ENCODE measurements around the gene STK17A. TPM values are rescaled to one million over a fixed set of nuclear protein-coding genes. Genes with fewer than 3 reads are reported as not detected.
A peak's percentile ranks its signal among the peaks of the same experiment; 100 is the strongest.

The STK17A gene
- total RNA-seq: 10 to 100 TPM; 15.6 to 18.4 TPM
- 10.0 TPM for polyA plus RNA-seq (2013, experiment 1 of 2)
- 9.3 TPM for polyA plus RNA-seq (2013, experiment 2 of 2)
- long read RNA-seq, experiment 1, transcript STK17A-201 (7 exons, 3,368 nt): major isoform, 6 of 10 reads
- long read RNA-seq, experiment 1, partial matches to known transcripts: 0 of 10 reads
- long read RNA-seq, experiment 1, other reads (novel, unspliced or antisense): 4 of 10 reads
- long read RNA-seq, experiment 2, transcript STK17A-201 (7 exons, 3,368 nt): major isoform, 16 of 19 reads
- long read RNA-seq, experiment 2, partial matches to known transcripts: 2 of 19 reads
- long read RNA-seq, experiment 2, other reads (novel, unspliced or antisense): 1 of 19 reads
- long read RNA-seq, experiment 3, transcript STK17A-201 (7 exons, 3,368 nt): major isoform, 11 of 15 reads
- long read RNA-seq, experiment 3, partial matches to known transcripts: 0 of 15 reads
- long read RNA-seq, experiment 3, other reads (novel, unspliced or antisense): 4 of 15 reads
- long read RNA-seq, experiment 4, partial matches to known transcripts: 0 of 1 reads
- long read RNA-seq, experiment 4, other reads (novel, unspliced or antisense): 1 of 1 reads

- 2 to 4% methylated on average over 16 to 83 of the region's 83 CpGs for WGBS, 2 experiments (ENCODE audit: insufficient coverage in 1 of 2, insufficient read length in 1 of 2)
- Mint-ChIP-seq H3K4me1 (peaks cover 30% of the 10 kb centered on the region), H3K36me3 (ENCODE audit: low read depth) (no peaks in the 10 kb centered on the region), H3K9me3 (peaks cover 3% of the 10 kb centered on the region), H3K27ac (peak within 1 kb of the TSS; percentile 86), H3K27me3 (ENCODE audit: insufficient read depth) (peaks cover 11% of the 10 kb centered on the region), H3K4me3 (peak within 1 kb of the TSS; percentile 86)
- peak within 1 kb of the TSS; percentile 75 for H3K9ac ChIP-seq (ENCODE audit: extremely low read depth, low read length, poor library complexity, severe bottlenecking)
- H3K27ac ChIP-seq (ENCODE audit: low read depth, low read length): peak within 1 kb of the TSS; percentile 33
- H3K36me3 ChIP-seq (ENCODE audit: control insufficient read depth, insufficient read depth, low read length): no peaks in the 10 kb centered on the region
- TF ChIP-seq CTCF (conservative IDR thresholded peaks at IDR 0.05): peak; percentile 93
- peaks cover 17% of the 10 kb centered on the region for H3K27me3 ChIP-seq (ENCODE audit: control insufficient read depth, insufficient read depth, low read length, poor library complexity, severe bottlenecking)
- H3K4me1 ChIP-seq (ENCODE audit: control insufficient read depth, insufficient read depth, low read length): peaks cover 3% of the 10 kb centered on the region
- H3K4me3 ChIP-seq (ENCODE audit: low read length): peak within 1 kb of the TSS; percentile 89
- peaks cover 9% of the 10 kb centered on the region for H3K9me3 ChIP-seq (ENCODE audit: control insufficient read depth, low read length)
- peak; percentile 98 for DNase-seq
Measured at GRCh38 chr7:43582503-43583423, at the start of gene STK17A. Gene STK17A (plus strand): TSS chr7:43583108. CDS start chr7:43583244, 136 bp downstream.

- Histone ChIP-seq H3K27ac (ENCODE audit: low read depth, low read length) (no peak overlapping the region), H3K27me3 (ENCODE audit: control insufficient read depth, insufficient read depth, low read length, poor library complexity, severe bottlenecking) (no peaks in the 10 kb centered on the region), H3K9me3 (ENCODE audit: control insufficient read depth, low read length) (no peaks in the 10 kb centered on the region), H3K4me3 (ENCODE audit: low read length) (no peak overlapping the region), H3K9ac (ENCODE audit: extremely low read depth, low read length, poor library complexity, severe bottlenecking) (no peak overlapping the region), H3K36me3 (ENCODE audit: control insufficient read depth, insufficient read depth, low read length) (no peaks in the 10 kb centered on the region), H3K4me1 (ENCODE audit: control insufficient read depth, insufficient read depth, low read length) (peaks cover 17% of the 10 kb centered on the region)
- DNase-seq: no peak
- H3K9me3 Mint-ChIP-seq: no peaks in the 10 kb centered on the region
- no peak overlapping the region for H3K4me3 Mint-ChIP-seq
- H3K27ac Mint-ChIP-seq: no peak overlapping the region
- peaks cover 35% of the 10 kb centered on the region for H3K4me1 Mint-ChIP-seq
- TF ChIP-seq CTCF (conservative IDR thresholded peaks at IDR 0.05): no peak
- WGBS, 2 experiments (ENCODE audit: insufficient coverage in 1 of 2, insufficient read length in 1 of 2): 89 to 93% methylated on average over 5 to 6 of the region's 6 CpGs
- no peaks in the 10 kb centered on the region for H3K27me3 Mint-ChIP-seq (ENCODE audit: insufficient read depth)
- H3K36me3 Mint-ChIP-seq (ENCODE audit: low read depth): no peaks in the 10 kb centered on the region
Measured at GRCh38 chr7:43533801-43534479, 49.0 kb upstream of the STK17A start.

- H3K27me3 ChIP-seq (ENCODE audit: control insufficient read depth, insufficient read depth, low read length, poor library complexity, severe bottlenecking): no peaks in the 10 kb centered on the region
- Mint-ChIP-seq H3K9me3 (no peaks in the 10 kb centered on the region), H3K27me3 (ENCODE audit: insufficient read depth) (no peaks in the 10 kb centered on the region), H3K4me1 (peaks cover 28% of the 10 kb centered on the region), H3K27ac (no peak overlapping the region), H3K4me3 (no peak overlapping the region), H3K36me3 (ENCODE audit: low read depth) (no peaks in the 10 kb centered on the region)
- no peaks in the 10 kb centered on the region for H3K36me3 ChIP-seq (ENCODE audit: control insufficient read depth, insufficient read depth, low read length)
- no peak for DNase-seq
- no peak overlapping the region for H3K27ac ChIP-seq (ENCODE audit: low read depth, low read length)
- WGBS, 2 experiments (ENCODE audit: insufficient coverage in 1 of 2, insufficient read length in 1 of 2): 97 to 100% methylated on average over 4 of the region's 4 CpGs
- H3K4me3 ChIP-seq (ENCODE audit: low read length): no peak overlapping the region
- H3K9ac ChIP-seq (ENCODE audit: extremely low read depth, low read length, poor library complexity, severe bottlenecking): no peak overlapping the region
- no peak for TF ChIP-seq CTCF (conservative IDR thresholded peaks at IDR 0.05)
- H3K4me1 ChIP-seq (ENCODE audit: control insufficient read depth, insufficient read depth, low read length): peaks cover 17% of the 10 kb centered on the region
- no peaks in the 10 kb centered on the region for H3K9me3 ChIP-seq (ENCODE audit: control insufficient read depth, low read length)
Measured at GRCh38 chr7:43535031-43535451, 47.9 kb upstream of the STK17A start.

Measured in endodermal cell (in vitro differentiated cells).